ENCODE data around the gene GJA9.
"Not testable (repeated sequence)": the region's sequence is repeated elsewhere in the genome, so short reads cannot be mapped to it uniquely, and the experiment has no call there.

GJA9 gene

GRCh38 chr1:38915352-38915948 is 34.1 kb upstream of the GJA9 start:
- Histone ChIP-seq H3K27me3 (ENCODE audit: control insufficient read depth in 5 of 5, insufficient read depth in 4 of 5, low read length in 5 of 5) (no peaks in the 10 kb centered on the region), H3K27ac (ENCODE audit: low read depth, low read length) (no peak overlapping the region), H3K36me3 (ENCODE audit: control insufficient read depth in 5 of 5, insufficient read depth in 5 of 5, low read length in 5 of 5) (peaks cover 3 to 14% (median 8%) of the 10 kb centered on the region in 5 donors), H3K4me3 (ENCODE audit: low read depth in 1 of 5, low read length in 5 of 5) (no peak overlapping the region), H3K4me1 (ENCODE audit: control insufficient read depth in 5 of 5, insufficient read depth in 5 of 5, low read length in 5 of 5) (no peaks in the 10 kb centered on the region), H3K9ac (ENCODE audit: low read length in 5 of 5) (no peak overlapping the region), H3K9me3 (ENCODE audit: control insufficient read depth in 5 of 5, low read length in 5 of 5) (no peaks in the 10 kb centered on the region)

- not testable (repeated sequence) for H3K9ac ChIP-seq (ENCODE audit: low read length in 5 of 5); H3K4me3 ChIP-seq (ENCODE audit: low read depth in 1 of 5, low read length in 5 of 5); H3K9me3 ChIP-seq (ENCODE audit: control insufficient read depth in 5 of 5, low read length in 5 of 5); H3K27ac ChIP-seq (ENCODE audit: low read depth, low read length); H3K27me3 ChIP-seq (ENCODE audit: control insufficient read depth in 5 of 5, insufficient read depth in 4 of 5, low read length in 5 of 5); H3K4me1 ChIP-seq (ENCODE audit: control insufficient read depth in 5 of 5, insufficient read depth in 5 of 5, low read length in 5 of 5)
- H3K36me3 ChIP-seq (ENCODE audit: control insufficient read depth in 5 of 5, insufficient read depth in 5 of 5, low read length in 5 of 5): peaks cover 3 to 14% (median 8%) of the 10 kb centered on the region in 5 donors
Observed at GRCh38 chr1:38914908-38915307, 33.5 kb upstream of the GJA9 start.

GRCh38 chr1:38908821-38909220 is 27.4 kb upstream of the GJA9 start:
- peaks cover 0 to 8% (median 5%) of the 10 kb centered on the region in 5 donors for H3K9me3 ChIP-seq (ENCODE audit: control insufficient read depth in 5 of 5, low read length in 5 of 5)
- no peak overlapping the region for H3K27ac ChIP-seq (ENCODE audit: low read depth, low read length)
- no peak overlapping the region for H3K4me3 ChIP-seq (ENCODE audit: low read depth in 1 of 5, low read length in 5 of 5)
- no peaks in the 10 kb centered on the region for H3K4me1 ChIP-seq (ENCODE audit: control insufficient read depth in 5 of 5, insufficient read depth in 5 of 5, low read length in 5 of 5)
- no peak overlapping the region for H3K9ac ChIP-seq (ENCODE audit: low read length in 5 of 5)
- H3K27me3 ChIP-seq (ENCODE audit: control insufficient read depth in 5 of 5, insufficient read depth in 4 of 5, low read length in 5 of 5): no peaks in the 10 kb centered on the region
- H3K36me3 ChIP-seq (ENCODE audit: control insufficient read depth in 5 of 5, insufficient read depth in 5 of 5, low read length in 5 of 5): peaks cover 0 to 3% (median 0%) of the 10 kb centered on the region in 5 donors

- H3K9me3 ChIP-seq (ENCODE audit: control insufficient read depth in 5 of 5, low read length in 5 of 5): peaks cover 0 to 8% (median 5%) of the 10 kb centered on the region in 5 donors
- H3K9ac ChIP-seq (ENCODE audit: low read length in 5 of 5): no peak overlapping the region
- no peaks in the 10 kb centered on the region for H3K36me3 ChIP-seq (ENCODE audit: control insufficient read depth in 5 of 5, insufficient read depth in 5 of 5, low read length in 5 of 5)
- H3K27me3 ChIP-seq (ENCODE audit: control insufficient read depth in 5 of 5, insufficient read depth in 4 of 5, low read length in 5 of 5): no peaks in the 10 kb centered on the region
- H3K4me3 ChIP-seq (ENCODE audit: low read depth in 1 of 5, low read length in 5 of 5): no peak overlapping the region
- H3K4me1 ChIP-seq (ENCODE audit: control insufficient read depth in 5 of 5, insufficient read depth in 5 of 5, low read length in 5 of 5): no peaks in the 10 kb centered on the region
- H3K27ac ChIP-seq (ENCODE audit: low read depth, low read length): no peak overlapping the region
Observed at GRCh38 chr1:38905985-38906384, 24.6 kb upstream of the GJA9 start.

- Histone ChIP-seq H3K4me1 (ENCODE audit: control insufficient read depth in 5 of 5, insufficient read depth in 5 of 5, low read length in 5 of 5) (no peaks in the 10 kb centered on the region), H3K36me3 (ENCODE audit: control insufficient read depth in 5 of 5, insufficient read depth in 5 of 5, low read length in 5 of 5) (peaks cover 0 to 2% (median 0%) of the 10 kb centered on the region in 5 donors), H3K9me3 (ENCODE audit: control insufficient read depth in 5 of 5, low read length in 5 of 5) (no peaks in the 10 kb centered on the region), H3K4me3 (ENCODE audit: low read depth in 1 of 5, low read length in 5 of 5) (no peak overlapping the region), H3K27ac (ENCODE audit: low read depth, low read length) (no peak overlapping the region), H3K27me3 (ENCODE audit: control insufficient read depth in 5 of 5, insufficient read depth in 4 of 5, low read length in 5 of 5) (no peaks in the 10 kb centered on the region), H3K9ac (ENCODE audit: low read length in 5 of 5) (no peak overlapping the region)
Observed at GRCh38 chr1:38899560-38899959, 18.2 kb upstream of the GJA9 start.

GRCh38 chr1:38898653-38899230 is 17.4 kb upstream of the GJA9 start:
- Histone ChIP-seq H3K27ac (ENCODE audit: low read depth, low read length) (no peak overlapping the region), H3K4me3 (ENCODE audit: low read depth in 1 of 5, low read length in 5 of 5) (no peak overlapping the region), H3K36me3 (ENCODE audit: control insufficient read depth in 5 of 5, insufficient read depth in 5 of 5, low read length in 5 of 5) (peaks cover 0 to 2% (median 0%) of the 10 kb centered on the region in 5 donors), H3K9me3 (ENCODE audit: control insufficient read depth in 5 of 5, low read length in 5 of 5) (no peaks in the 10 kb centered on the region), H3K27me3 (ENCODE audit: control insufficient read depth in 5 of 5, insufficient read depth in 4 of 5, low read length in 5 of 5) (no peaks in the 10 kb centered on the region), H3K4me1 (ENCODE audit: control insufficient read depth in 5 of 5, insufficient read depth in 5 of 5, low read length in 5 of 5) (no peaks in the 10 kb centered on the region), H3K9ac (ENCODE audit: low read length in 5 of 5) (no peak overlapping the region)

GRCh38 chr1:38896169-38896568 is 14.8 kb upstream of the GJA9 start:
- Histone ChIP-seq H3K4me1 (ENCODE audit: control insufficient read depth in 5 of 5, insufficient read depth in 5 of 5, low read length in 5 of 5) (no peaks in the 10 kb centered on the region), H3K27me3 (ENCODE audit: control insufficient read depth in 5 of 5, insufficient read depth in 4 of 5, low read length in 5 of 5) (no peaks in the 10 kb centered on the region), H3K36me3 (ENCODE audit: control insufficient read depth in 5 of 5, insufficient read depth in 5 of 5, low read length in 5 of 5) (peaks cover 0 to 2% (median 0%) of the 10 kb centered on the region in 5 donors), H3K9me3 (ENCODE audit: control insufficient read depth in 5 of 5, low read length in 5 of 5) (no peaks in the 10 kb centered on the region), H3K27ac (ENCODE audit: low read depth, low read length) (no peak overlapping the region), H3K9ac (ENCODE audit: low read length in 5 of 5) (no peak overlapping the region), H3K4me3 (ENCODE audit: low read depth in 1 of 5, low read length in 5 of 5) (no peak overlapping the region)

GRCh38 chr1:38892976-38893375 is 11.6 kb upstream of the GJA9 start:
- peaks cover 0 to 2% (median 0%) of the 10 kb centered on the region in 5 donors for H3K36me3 ChIP-seq (ENCODE audit: control insufficient read depth in 5 of 5, insufficient read depth in 5 of 5, low read length in 5 of 5)
- H3K4me3 ChIP-seq (ENCODE audit: low read depth in 1 of 5, low read length in 5 of 5): no peak overlapping the region
- H3K9me3 ChIP-seq (ENCODE audit: control insufficient read depth in 5 of 5, low read length in 5 of 5): no peaks in the 10 kb centered on the region
- H3K9ac ChIP-seq (ENCODE audit: low read length in 5 of 5): no peak overlapping the region
- no peaks in the 10 kb centered on the region for H3K27me3 ChIP-seq (ENCODE audit: control insufficient read depth in 5 of 5, insufficient read depth in 4 of 5, low read length in 5 of 5)
- no peak overlapping the region for H3K27ac ChIP-seq (ENCODE audit: low read depth, low read length)
- peaks cover 0 to 22% (median 17%) of the 10 kb centered on the region in 5 donors for H3K4me1 ChIP-seq (ENCODE audit: control insufficient read depth in 5 of 5, insufficient read depth in 5 of 5, low read length in 5 of 5)

GRCh38 chr1:38891753-38892152 is 10.4 kb upstream of the GJA9 start:
- Histone ChIP-seq H3K27me3 (ENCODE audit: control insufficient read depth in 5 of 5, insufficient read depth in 4 of 5, low read length in 5 of 5) (no peaks in the 10 kb centered on the region), H3K9ac (ENCODE audit: low read length in 5 of 5) (no peak overlapping the region), H3K4me3 (ENCODE audit: low read depth in 1 of 5, low read length in 5 of 5) (no peak overlapping the region), H3K36me3 (ENCODE audit: control insufficient read depth in 5 of 5, insufficient read depth in 5 of 5, low read length in 5 of 5) (peaks cover 0 to 2% (median 0%) of the 10 kb centered on the region in 5 donors), H3K27ac (ENCODE audit: low read depth, low read length) (no peak overlapping the region), H3K4me1 (ENCODE audit: control insufficient read depth in 5 of 5, insufficient read depth in 5 of 5, low read length in 5 of 5) (peaks cover 0 to 22% (median 17%) of the 10 kb centered on the region in 5 donors), H3K9me3 (ENCODE audit: control insufficient read depth in 5 of 5, low read length in 5 of 5) (no peaks in the 10 kb centered on the region)

- Histone ChIP-seq H3K9me3 (ENCODE audit: control insufficient read depth in 5 of 5, low read length in 5 of 5) (no peaks in the 10 kb centered on the region), H3K27ac (ENCODE audit: low read depth, low read length) (peak overlapping the region; percentile 35), H3K4me1 (ENCODE audit: control insufficient read depth in 5 of 5, insufficient read depth in 5 of 5, low read length in 5 of 5) (peaks cover 0 to 22% (median 17%) of the 10 kb centered on the region in 5 donors), H3K36me3 (ENCODE audit: control insufficient read depth in 5 of 5, insufficient read depth in 5 of 5, low read length in 5 of 5) (peaks cover 0 to 3% (median 0%) of the 10 kb centered on the region in 5 donors), H3K27me3 (ENCODE audit: control insufficient read depth in 5 of 5, insufficient read depth in 4 of 5, low read length in 5 of 5) (no peaks in the 10 kb centered on the region), H3K9ac (ENCODE audit: low read length in 5 of 5) (peak overlapping the region in 1 of 5 donors; percentile 46), H3K4me3 (ENCODE audit: low read depth in 1 of 5, low read length in 5 of 5) (peak overlapping the region in 1 of 5 donors; percentile 25)
Observed at GRCh38 chr1:38889589-38889988, 8.2 kb upstream of the GJA9 start.
